Prostate gland (tissue), 2 donors: ENCODE measurements around the gene KIF26B. TPM values are rescaled to one million over a fixed set of nuclear protein-coding genes. Genes with fewer than 3 reads are reported as not detected.

ENCODE experiments used
- DNase-seq: peaks from one replicate; pipeline ENCODE4 v3.0.0-alpha.2; 2019; ENCODE audit warnings: low spot score
- H3K27ac ChIP-seq, 2 donors: fragments of 200-600 bp; sonication (generic); 2 replicates each; pipeline ENCODE4 v1.5.1; 2017 to 2019
- H3K27me3 ChIP-seq: fragments of 200-600 bp; sonication (generic); replicated peaks from 2 replicates; pipeline ENCODE4 v1.5.1; 2019; ENCODE audit not compliant: insufficient read depth
- H3K36me3 ChIP-seq, 2 donors: fragments of 200-600 bp; sonication (generic); 1 replicate in 1 of 2; 2 replicates in 1 of 2; pipeline versions ENCODE4 v1.5.1 to v1.8.1; 2017 to 2019
- H3K4me1 ChIP-seq: fragments of 200-600 bp; sonication (generic); replicated peaks from 2 replicates; pipeline ENCODE4 v1.5.1; 2019
- H3K4me3 ChIP-seq, 2 donors: fragments of 200-600 bp; sonication (generic); 2 replicates each; pipeline ENCODE4 v1.5.1; 2017 to 2019
- H3K9me3 ChIP-seq: fragments of 200-600 bp; sonication (generic); 2 replicates; pipeline ENCODE4 v1.5.1; 2017
- CTCF ChIP-seq, 4 experiments: fragments of 200-600 bp in 2 of 4; fragments of 450-650 bp in 2 of 4; sonication (generic) in 2 of 4; IDR thresholded peaks; 1 replicate in 3 of 4; 2 replicates in 1 of 4; pipeline ENCODE4 v1.5.1; 2016 to 2019; ENCODE audit warnings: antibody characterized with exemption in 4 of 4, mild to moderate bottlenecking in 2 of 4, moderate library complexity in 2 of 4
- POLR2A ChIP-seq: fragments of 450-650 bp; IDR thresholded peaks from one replicate; pipeline ENCODE4 v1.6.1; 2016; ENCODE audit warnings: antibody characterized with exemption, mild to moderate bottlenecking
- POLR2AphosphoS5 ChIP-seq: sonication (generic); formaldehyde crosslinking; IDR thresholded peaks from one replicate; pipeline ENCODE4 v1.6.1; 2017; ENCODE audit warnings: antibody characterized with exemption
- WGBS: methylation state at CpG from one replicate; pipeline ENCODE4 v1.1.5; 2018; 5-methylcytosine and 5-hydroxymethylcytosine counted together
- intact Hi-C: fragments of 100-400 bp; cut with DNase I; formaldehyde crosslinking; loops from one replicate; pipeline ENCODE4 v1.14.2; 2022
- total RNA-seq, 2 donors: library from RNA; depleted of rRNA; stranded (reverse); fragments of >200 nt; gene quantifications; one replicate each; pipeline ENCODE4 v1.1.0, GENCODE V29; 2016

The KIF26B gene
- total RNA-seq, 2 donors from 2014 or later = 3.3 to 3.8 TPM

- TF ChIP-seq POLR2A (no peak), CTCF (IDR thresholded peaks at IDR 0.05) (no peak), POLR2AphosphoS5 (no peak)
- intact Hi-C loops = no loop called here
- Histone ChIP-seq H3K4me1 (no peaks in the 10 kb centered on the region), H3K27me3 (no peaks in the 10 kb centered on the region), H3K27ac (no peak overlapping the region), H3K4me3 (no peak overlapping the region), H3K9me3 (no peaks in the 10 kb centered on the region), H3K36me3 (no peaks in the 10 kb centered on the region)
- no peak for DNase-seq
- 93% methylated on average over 7 of the region's 7 CpGs for WGBS
Observed at GRCh38 chr1:245528258-245528635, 373.5 kb downstream of the KIF26B start.

GRCh38 chr1:245530937-245531336 is 376.2 kb downstream of the KIF26B start:
- no peaks in the 10 kb centered on the region for H3K4me1 ChIP-seq
- 70% methylated on average over 2 of the region's 2 CpGs for WGBS

GRCh38 chr1:245537992-245538391 is 383.2 kb downstream of the KIF26B start:
- H3K4me1 ChIP-seq = no peaks in the 10 kb centered on the region
- no peaks in the 10 kb centered on the region for H3K27me3 ChIP-seq
- intact Hi-C loops = no loop called here
- H3K27ac ChIP-seq = no peak overlapping the region
- H3K4me3 ChIP-seq = no peak overlapping the region
- H3K36me3 ChIP-seq = no peaks in the 10 kb centered on the region
- no peaks in the 10 kb centered on the region for H3K9me3 ChIP-seq
- TF ChIP-seq POLR2AphosphoS5 (no peak), CTCF (IDR thresholded peaks at IDR 0.05) (no peak), POLR2A (no peak)
- no peak for DNase-seq
- 89% methylated on average over 3 of the region's 3 CpGs for WGBS

More at GRCh38 chr1:245530937-245531336, 376.2 kb downstream of the KIF26B start:
- TF ChIP-seq CTCF (IDR thresholded peaks at IDR 0.05) (no peak), POLR2AphosphoS5 (no peak), POLR2A (no peak)
- H3K36me3 ChIP-seq = no peaks in the 10 kb centered on the region
- no peaks in the 10 kb centered on the region for H3K27me3 ChIP-seq
- H3K4me3 ChIP-seq = no peak overlapping the region
- H3K9me3 ChIP-seq = no peaks in the 10 kb centered on the region
- intact Hi-C loops = no loop called here
- no peak for DNase-seq
- H3K27ac ChIP-seq = no peak overlapping the region

GRCh38 chr1:245538671-245539070 is 383.9 kb downstream of the KIF26B start:
- Histone ChIP-seq H3K27me3 (no peaks in the 10 kb centered on the region), H3K27ac (no peak overlapping the region), H3K9me3 (no peaks in the 10 kb centered on the region), H3K4me3 (no peak overlapping the region), H3K36me3 (no peaks in the 10 kb centered on the region), H3K4me1 (no peaks in the 10 kb centered on the region)
- TF ChIP-seq CTCF (IDR thresholded peaks at IDR 0.05) (no peak), POLR2A (no peak), POLR2AphosphoS5 (no peak)
- intact Hi-C loops = no loop called here
- 90% methylated on average over 3 of the region's 3 CpGs for WGBS
- DNase-seq = no peak

- H3K9me3 ChIP-seq = no peaks in the 10 kb centered on the region
- H3K4me3 ChIP-seq = no peak overlapping the region
- DNase-seq = no peak
- H3K27me3 ChIP-seq = no peaks in the 10 kb centered on the region
- TF ChIP-seq POLR2AphosphoS5 (no peak), CTCF (IDR thresholded peaks at IDR 0.05) (no peak), POLR2A (no peak)
- no peak overlapping the region for H3K27ac ChIP-seq
- no peaks in the 10 kb centered on the region for H3K4me1 ChIP-seq
- no peaks in the 10 kb centered on the region for H3K36me3 ChIP-seq
- WGBS = 95% methylated on average over 14 of the region's 14 CpGs
- intact Hi-C loops = no loop called here
Observed at GRCh38 chr1:245541369-245541768, 386.6 kb downstream of the KIF26B start.
